GM12873 (cell line): Measurements from ENCODE around the gene DOK5.

Source experiments
- TF ChIP-seq, protein P1 (sequence below): IDR thresholded peaks from 2 replicates; pipeline ENCODE4 v1.5.1; 2012; ENCODE audit warnings: low read depth, mild to moderate bottlenecking, moderate library complexity, low read length, control low read depth; ENCODE audit not compliant: insufficient read depth; ENCODE audit errors: missing control alignments

The DOK5 gene

DNA sequence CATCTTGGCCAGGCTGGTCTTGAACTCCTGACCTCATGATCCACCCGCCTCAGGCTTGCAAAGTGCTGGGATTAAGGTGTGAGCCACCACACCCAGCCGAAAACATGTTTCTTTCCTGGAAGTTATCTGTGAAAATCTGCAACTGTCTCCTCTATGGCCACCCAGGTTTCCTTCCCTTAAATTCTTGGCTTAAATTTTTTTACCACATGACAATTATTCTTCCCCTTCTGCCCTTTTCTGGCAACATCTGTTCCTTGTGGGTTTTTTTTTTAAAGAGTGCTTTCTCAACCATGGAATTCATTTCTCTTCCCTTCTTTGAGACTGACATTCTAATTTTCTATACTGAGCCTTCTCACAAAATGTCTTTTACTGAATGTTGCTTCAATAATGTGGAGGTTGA lies 59.6 kb downstream of the DOK5 start:
- TF ChIP-seq, protein P1, sequence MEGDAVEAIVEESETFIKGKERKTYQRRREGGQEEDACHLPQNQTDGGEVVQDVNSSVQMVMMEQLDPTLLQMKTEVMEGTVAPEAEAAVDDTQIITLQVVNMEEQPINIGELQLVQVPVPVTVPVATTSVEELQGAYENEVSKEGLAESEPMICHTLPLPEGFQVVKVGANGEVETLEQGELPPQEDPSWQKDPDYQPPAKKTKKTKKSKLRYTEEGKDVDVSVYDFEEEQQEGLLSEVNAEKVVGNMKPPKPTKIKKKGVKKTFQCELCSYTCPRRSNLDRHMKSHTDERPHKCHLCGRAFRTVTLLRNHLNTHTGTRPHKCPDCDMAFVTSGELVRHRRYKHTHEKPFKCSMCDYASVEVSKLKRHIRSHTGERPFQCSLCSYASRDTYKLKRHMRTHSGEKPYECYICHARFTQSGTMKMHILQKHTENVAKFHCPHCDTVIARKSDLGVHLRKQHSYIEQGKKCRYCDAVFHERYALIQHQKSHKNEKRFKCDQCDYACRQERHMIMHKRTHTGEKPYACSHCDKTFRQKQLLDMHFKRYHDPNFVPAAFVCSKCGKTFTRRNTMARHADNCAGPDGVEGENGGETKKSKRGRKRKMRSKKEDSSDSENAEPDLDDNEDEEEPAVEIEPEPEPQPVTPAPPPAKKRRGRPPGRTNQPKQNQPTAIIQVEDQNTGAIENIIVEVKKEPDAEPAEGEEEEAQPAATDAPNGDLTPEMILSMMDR: no peak

DNA sequence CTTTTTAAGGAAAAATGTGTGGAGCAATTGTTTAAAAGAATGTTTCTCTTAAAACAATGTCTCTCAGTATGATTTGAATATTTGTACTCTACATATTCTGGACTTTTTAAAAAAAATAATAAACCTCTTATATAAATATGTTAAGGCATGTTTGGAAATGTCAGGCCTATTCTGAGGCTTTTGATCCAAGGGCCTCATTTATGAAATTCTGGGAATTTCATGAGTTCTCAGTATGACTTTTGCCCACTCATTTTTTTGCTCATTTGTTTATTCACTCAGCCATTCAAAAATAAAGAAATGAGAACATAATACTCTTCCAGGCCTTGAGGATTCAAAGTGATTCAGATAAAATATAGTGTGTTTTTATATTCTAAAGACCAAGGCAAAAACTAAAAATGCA lies 60.4 kb downstream of the DOK5 start:
- TF ChIP-seq, protein P1: no peak

DNA sequence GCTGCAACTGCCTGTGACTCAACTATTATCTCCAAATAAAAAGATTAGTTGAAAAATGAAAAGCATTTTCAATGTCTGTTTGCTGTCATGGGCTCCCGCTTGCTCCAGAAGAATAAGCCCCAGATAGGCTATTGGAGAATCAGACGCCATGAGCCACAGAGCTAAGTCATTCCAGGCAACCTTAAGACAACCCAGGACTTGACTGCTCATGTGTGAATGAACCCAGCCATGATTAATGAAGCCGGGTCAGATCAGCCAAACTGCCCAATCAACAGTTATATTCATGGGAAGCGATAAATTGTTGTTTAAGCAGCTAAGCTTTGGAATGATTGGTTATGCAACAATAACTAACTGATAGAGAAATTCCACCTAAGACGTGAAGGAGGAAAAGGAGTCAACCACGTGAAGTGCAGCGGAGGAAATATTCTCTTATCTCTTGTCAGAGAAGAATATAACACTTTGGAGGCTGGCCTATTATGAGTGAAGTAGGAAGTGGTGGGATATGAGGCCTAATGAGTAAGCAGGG lies 64.2 kb downstream of the DOK5 start:
- TF ChIP-seq, protein P1: no peak

DNA sequence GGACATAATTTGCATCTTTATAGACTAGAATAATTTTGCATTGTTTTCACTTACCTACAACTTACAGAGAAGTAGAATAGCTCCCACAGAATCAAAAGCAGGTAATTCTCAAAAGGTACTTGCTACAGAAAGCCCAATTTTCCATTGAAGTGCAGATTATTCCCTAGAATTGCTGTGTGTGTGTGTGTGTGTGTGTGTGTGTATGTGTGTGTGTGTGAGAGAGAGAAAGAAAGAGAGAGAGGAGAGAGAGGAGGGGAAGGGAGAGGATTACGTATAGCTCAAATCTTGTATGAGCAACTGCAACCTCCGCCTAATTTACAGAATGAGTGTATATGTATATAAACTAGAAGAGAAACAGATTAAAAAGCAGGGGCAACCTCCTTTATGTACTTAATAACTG lies 68.0 kb downstream of the DOK5 start:
- TF ChIP-seq, protein P1: no peak

DNA sequence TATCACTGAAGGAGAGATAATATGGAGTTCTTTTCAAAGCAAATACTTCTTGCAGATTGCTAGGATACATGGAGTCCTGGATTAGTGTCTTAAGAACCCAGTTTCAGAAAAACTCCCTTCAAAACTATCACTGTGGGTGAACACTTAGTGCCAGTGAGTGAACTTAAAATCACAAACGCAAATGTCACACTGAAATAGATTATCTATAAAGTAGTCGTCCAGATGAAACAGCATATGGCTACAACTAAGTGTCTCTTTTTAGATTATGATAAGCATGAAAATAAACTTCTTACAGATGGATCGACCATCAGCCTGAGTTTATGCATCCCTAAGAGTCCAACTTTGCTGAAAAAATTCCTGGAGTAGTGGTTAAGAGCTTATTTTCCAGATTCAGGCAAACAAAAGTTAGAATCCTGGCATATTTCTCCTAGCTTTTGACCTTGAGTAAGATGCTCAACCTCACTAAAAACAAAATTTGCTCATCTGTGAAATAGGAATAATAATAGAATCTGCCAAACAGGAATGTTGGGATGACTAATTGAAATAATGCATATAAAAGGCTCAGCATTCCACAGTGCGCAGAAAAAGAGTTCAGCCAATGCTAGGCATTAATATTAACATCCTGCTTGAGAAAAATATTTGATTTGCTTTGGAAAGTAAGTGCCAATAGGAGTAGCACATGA lies 70.4 kb downstream of the DOK5 start:
- TF ChIP-seq, protein P1: no peak

DNA sequence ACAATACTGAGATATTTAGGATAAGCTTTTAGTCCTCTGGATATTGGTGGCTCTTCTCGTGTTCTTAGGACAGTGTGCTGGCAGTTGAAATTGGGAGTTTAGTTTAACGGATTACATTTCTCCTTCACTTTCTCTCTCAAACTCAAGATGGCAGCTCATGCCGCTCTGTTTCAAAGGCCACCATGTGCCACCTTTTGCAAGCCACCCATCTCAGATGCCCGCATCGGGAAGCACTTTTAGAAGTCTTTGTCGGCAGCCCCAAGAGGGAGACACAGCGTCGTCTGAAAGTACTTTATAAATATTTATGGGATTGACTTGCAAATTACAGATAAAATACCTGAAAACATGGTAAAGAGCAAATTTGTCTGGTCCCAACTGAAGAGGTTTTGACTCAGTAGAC lies 73.5 kb downstream of the DOK5 start:
- TF ChIP-seq, protein P1: no peak

DNA sequence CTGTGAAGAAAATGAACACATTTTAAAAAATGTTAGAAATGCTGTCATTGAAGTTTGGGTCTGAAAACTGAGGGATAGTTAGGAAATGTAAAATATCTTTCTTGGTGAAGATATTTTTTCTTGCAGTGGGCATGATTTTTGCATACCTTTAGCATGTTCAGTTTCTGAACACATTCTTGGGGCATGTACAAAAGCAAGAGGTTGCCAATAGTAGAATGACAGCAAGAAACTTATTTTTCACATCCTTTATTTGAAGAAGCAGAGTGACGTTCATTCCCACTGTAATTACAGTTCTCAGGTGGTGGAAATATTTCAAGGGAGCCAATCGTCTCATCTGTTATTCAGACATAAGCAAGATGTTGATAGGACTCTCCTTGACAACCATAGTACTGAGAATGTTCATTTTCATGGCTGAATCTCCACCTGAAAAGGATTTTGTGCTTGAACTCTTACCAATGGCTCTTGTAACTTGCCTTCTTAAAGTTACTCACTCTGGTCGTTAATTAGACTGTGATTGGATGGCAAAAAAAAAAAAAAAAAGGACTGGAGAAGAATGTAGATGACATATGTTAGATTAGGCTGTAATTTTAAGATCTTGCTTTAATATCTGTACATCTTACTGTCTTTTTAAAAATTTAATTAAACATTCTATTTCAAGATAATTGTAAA lies 74.4 kb downstream of the DOK5 start:
- TF ChIP-seq, protein P1: no peak
